Mesothelial cell of epicardium (in vitro differentiated cells): ENCODE data around the gene GAN. TPM values are rescaled to one million over a fixed set of nuclear protein-coding genes. Genes with fewer than 3 reads are reported as not detected.

ENCODE experiments used
- DNase-seq, 2 experiments: peaks; one replicate each; pipeline ENCODE4 v3.0.0; 2021; ENCODE audit warnings: low spot score in 2 of 2; ENCODE audit not compliant: unreplicated experiment in 2 of 2
- H3K27ac Mint-ChIP-seq: 2 replicates; pipeline ENCODE4 v1.8.0; 2021; ENCODE audit warnings: mixed read lengths
- H3K27me3 Mint-ChIP-seq: 2 replicates; pipeline ENCODE4 v1.8.0; 2021; ENCODE audit warnings: low read depth, mixed read lengths
- H3K36me3 Mint-ChIP-seq: 2 replicates; pipeline ENCODE4 v1.8.0; 2021; ENCODE audit warnings: mixed read lengths
- H3K4me1 Mint-ChIP-seq: 2 replicates; pipeline ENCODE4 v1.8.0; 2021; ENCODE audit warnings: mixed read lengths
- H3K4me3 Mint-ChIP-seq: 2 replicates; pipeline ENCODE4 v1.8.0; 2021; ENCODE audit warnings: mild to moderate bottlenecking, moderate library complexity, mixed read lengths
- H3K9me3 Mint-ChIP-seq: 2 replicates; pipeline ENCODE4 v1.8.0; 2021; ENCODE audit warnings: mixed read lengths
- CTCF ChIP-seq: fragments of 200-600 bp; sonication (generic); IDR thresholded peaks from one replicate; pipeline ENCODE4 v1.5.0; 2021; ENCODE audit warnings: antibody characterized with exemption; ENCODE audit not compliant: unreplicated experiment
- total RNA-seq: library from RNA; stranded (reverse); gene quantifications from 3 replicates; pipeline ENCODE4 v1.2.1, GENCODE V29; 2021

GAN gene
- total RNA-seq, 1 donor from 2014 or later = 14.2 TPM

DNA sequence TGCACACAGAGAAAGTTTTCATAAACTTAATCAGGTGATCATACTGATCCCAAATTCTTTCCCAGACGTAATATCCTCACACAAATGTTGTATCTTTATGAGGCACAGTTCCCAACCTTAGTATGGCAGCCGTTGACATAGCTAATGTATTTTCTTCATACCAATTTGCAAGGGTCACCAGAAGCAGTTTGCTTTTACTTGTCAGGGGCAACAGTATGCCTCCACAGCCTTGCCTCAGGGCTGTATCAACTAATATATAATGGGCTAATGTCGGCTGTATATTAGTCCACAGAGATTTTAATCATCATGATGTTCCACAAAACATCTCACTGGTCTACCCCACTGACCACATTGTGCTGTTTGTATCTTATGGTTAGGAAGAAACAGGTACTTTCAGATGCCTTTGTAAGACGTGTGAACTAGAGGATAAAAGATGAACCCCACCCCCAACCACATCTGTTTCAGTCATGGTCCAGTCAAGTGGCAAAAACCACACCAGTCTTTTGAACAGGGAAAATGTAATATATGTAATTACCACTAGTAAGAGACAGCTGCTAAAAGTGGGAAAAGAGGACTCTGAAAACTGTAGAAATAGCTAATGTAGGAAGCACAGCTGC lies 55.2 kb downstream of the GAN start:
- Mint-ChIP-seq H3K4me3 (no peak overlapping the region), H3K9me3 (no peaks in the 10 kb centered on the region), H3K36me3 (peaks cover 29% of the 10 kb centered on the region), H3K27me3 (no peaks in the 10 kb centered on the region), H3K27ac (no peak overlapping the region), H3K4me1 (no peaks in the 10 kb centered on the region)
- TF ChIP-seq CTCF = no peak
- DNase-seq = no peak

GRCh38 chr16:81371106-81371505 lies 56.3 kb downstream of the GAN start:
- no peaks in the 10 kb centered on the region for H3K9me3 Mint-ChIP-seq
- no peaks in the 10 kb centered on the region for H3K27me3 Mint-ChIP-seq
- TF ChIP-seq CTCF = no peak
- no peak overlapping the region for H3K27ac Mint-ChIP-seq
- no peak overlapping the region for H3K4me3 Mint-ChIP-seq
- H3K36me3 Mint-ChIP-seq = peaks cover 29% of the 10 kb centered on the region
- H3K4me1 Mint-ChIP-seq = no peaks in the 10 kb centered on the region
- no peak for DNase-seq

- DNase-seq = no peak
- no peak overlapping the region for H3K4me3 Mint-ChIP-seq
- peaks cover 27% of the 10 kb centered on the region for H3K36me3 Mint-ChIP-seq
- no peaks in the 10 kb centered on the region for H3K9me3 Mint-ChIP-seq
- no peaks in the 10 kb centered on the region for H3K4me1 Mint-ChIP-seq
- no peak for TF ChIP-seq CTCF
- H3K27me3 Mint-ChIP-seq = no peaks in the 10 kb centered on the region
- no peak overlapping the region for H3K27ac Mint-ChIP-seq
Observed at GRCh38 chr16:81374550-81374949, 59.8 kb downstream of the GAN start.

- Mint-ChIP-seq H3K27me3 (no peaks in the 10 kb centered on the region), H3K4me1 (no peaks in the 10 kb centered on the region), H3K4me3 (no peak overlapping the region), H3K27ac (no peak overlapping the region), H3K36me3 (peaks cover 22% of the 10 kb centered on the region), H3K9me3 (no peaks in the 10 kb centered on the region)
- DNase-seq = no peak
- TF ChIP-seq CTCF = no peak
Observed at GRCh38 chr16:81376880-81377279, 62.1 kb downstream of the GAN start.

- TF ChIP-seq CTCF = no peak
- Mint-ChIP-seq H3K27ac (peak overlapping the region; percentile 7), H3K27me3 (no peaks in the 10 kb centered on the region)
Observed at GRCh38 chr16:81378049-81378448, 63.3 kb downstream of the GAN start.

DNA sequence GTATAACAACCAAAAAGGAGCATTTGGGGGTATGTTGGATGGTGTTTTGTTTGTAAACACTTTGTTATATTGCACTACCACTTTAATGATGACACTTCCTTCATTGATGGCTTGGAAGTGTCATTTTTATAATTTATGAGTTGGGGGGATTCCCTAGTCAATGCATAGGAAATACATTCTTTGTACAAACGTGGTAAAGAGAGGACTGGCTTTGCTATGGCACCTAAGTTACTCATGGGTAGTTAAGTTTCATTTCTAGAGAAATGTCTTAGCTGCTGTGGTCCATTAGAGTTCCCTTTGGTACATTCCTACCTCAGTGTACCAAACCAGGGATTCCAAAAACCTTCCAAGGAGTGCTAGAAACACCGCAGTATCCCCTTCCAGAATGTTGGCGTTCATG lies 66.2 kb downstream of the GAN start:
- Mint-ChIP-seq H3K27me3 (no peaks in the 10 kb centered on the region), H3K4me1 (no peaks in the 10 kb centered on the region), H3K27ac (no peak overlapping the region), H3K4me3 (no peak overlapping the region), H3K9me3 (no peaks in the 10 kb centered on the region), H3K36me3 (peaks cover 11% of the 10 kb centered on the region)
- DNase-seq = no peak
- no peak for TF ChIP-seq CTCF

More at GRCh38 chr16:81378049-81378448, 63.3 kb downstream of the GAN start:
- no peak for DNase-seq
- Mint-ChIP-seq H3K4me1 (no peaks in the 10 kb centered on the region), H3K9me3 (no peaks in the 10 kb centered on the region), H3K4me3 (no peak overlapping the region), H3K36me3 (peaks cover 19% of the 10 kb centered on the region)
